Fibroblast of skin of left biceps (primary cell): Measurements from ENCODE around the gene TENT4A.

Source experiments
- DNase-seq, 2 experiments: peaks; one replicate each; pipeline ENCODE4 v3.0.0-alpha.2; 2013; ENCODE audit warnings: low read depth in 2 of 2

The TENT4A gene

GRCh38 chr5:6792911-6793471 is 79.8 kb downstream of the TENT4A start:
- DNase-seq: no peak

GRCh38 chr5:6801236-6801635 is 88.0 kb downstream of the TENT4A start:
- no peak for DNase-seq

GRCh38 chr5:6803981-6804550 is 90.8 kb downstream of the TENT4A start:
- DNase-seq: no peak

- DNase-seq: no peak
Observed at GRCh38 chr5:6804766-6805501, 91.7 kb downstream of the TENT4A start.

- no peak for DNase-seq
Observed at GRCh38 chr5:6805841-6806240, 92.6 kb downstream of the TENT4A start.
